Hematopoietic multipotent progenitor cell treated with erythropoietin and hydrocortisone succinate and interleukin-3 and kit ligand, for 6 days (in vitro differentiated cells): ENCODE data around the gene SHROOM1.

Experiments
- DNase-seq: peaks from one replicate; pipeline ENCODE4 v3.0.0-alpha.2; 2015

The SHROOM1 gene

GRCh38 chr5:132775476-132775961 lies 54.9 kb downstream of the SHROOM1 start:
- DNase-seq: peak; percentile 11

GRCh38 chr5:132774896-132775295 lies 55.6 kb downstream of the SHROOM1 start:
- no peak for DNase-seq

DNA sequence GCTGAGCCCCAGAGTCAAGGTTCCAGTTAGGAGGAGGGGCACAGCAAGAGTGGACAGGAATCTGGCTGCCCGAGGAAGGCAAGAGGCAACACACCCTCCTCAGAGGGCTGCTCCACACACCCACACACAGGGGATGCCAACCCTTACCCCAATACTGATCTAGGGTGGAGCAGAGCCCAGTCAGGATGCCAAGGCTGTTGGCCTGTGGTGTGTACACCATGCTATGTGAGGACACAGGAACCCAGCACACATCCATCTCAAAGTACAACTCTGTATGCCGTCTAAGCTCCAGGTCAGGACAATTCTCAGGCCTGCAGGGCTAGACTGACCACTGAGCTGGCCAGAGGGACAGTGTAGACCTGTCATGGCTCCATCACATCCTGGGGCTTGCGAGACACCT lies 56.0 kb downstream of the SHROOM1 start:
- DNase-seq: no peak

GRCh38 chr5:132773601-132774355 lies 56.7 kb downstream of the SHROOM1 start:
- DNase-seq: peak; percentile 39

- no peak for DNase-seq
These were observed 57.3 kb downstream of the SHROOM1 start for GRCh38 chr5:132773114-132773513.

GRCh38 chr5:132772291-132773070 lies 58.0 kb downstream of the SHROOM1 start:
- no peak for DNase-seq
